Cardiac fibroblast (primary cell): ENCODE measurements around the gene PGBD1.
A peak's percentile ranks its signal among the peaks of the same experiment; 100 is the strongest.

Source experiments
- DNase-seq, 2 donors: peaks; one replicate each; pipeline versions ENCODE4 v3.0.0 to v3.0.0-alpha.2; 2010; ENCODE audit warnings: low read depth in 2 of 2
- H3K4me3 ChIP-seq, 2 donors: replicated peaks in 1 of 2; 1 replicate in 1 of 2; 2 replicates in 1 of 2; pipeline ENCODE4 v1.5.1; 2011; ENCODE audit warnings: low read depth in 2 of 2, low read length in 2 of 2, mild to moderate bottlenecking in 2 of 2, moderate library complexity in 1 of 2
- CTCF ChIP-seq: IDR thresholded peaks from one replicate; pipeline ENCODE4 v1.5.1; 2011; ENCODE audit warnings: low read depth, mild to moderate bottlenecking, low read length, inconsistent platforms

Gene PGBD1

GRCh38 chr6:28257042-28257441, 24.3 kb upstream of the PGBD1 start:
- no peak for DNase-seq
- no peak overlapping the region for H3K4me3 ChIP-seq
- no peak for TF ChIP-seq CTCF

- peak; percentile 85 to 86 for DNase-seq
- no peak for TF ChIP-seq CTCF
- H3K4me3 ChIP-seq, result peak within 1 kb of the TSS; percentile 33 to 50
Measured at GRCh38 chr6:28258877-28259777, 22.2 kb upstream of the PGBD1 start, which contains the start of gene NKAPL. NKAPL (plus strand) TSS chr6:28259297; CDS start chr6:28259372, 75 bp downstream.

GRCh38 chr6:28263922-28264321, 17.4 kb upstream of the PGBD1 start:
- no peak overlapping the region for H3K4me3 ChIP-seq
- no peak for DNase-seq
- no peak for TF ChIP-seq CTCF

DNA sequence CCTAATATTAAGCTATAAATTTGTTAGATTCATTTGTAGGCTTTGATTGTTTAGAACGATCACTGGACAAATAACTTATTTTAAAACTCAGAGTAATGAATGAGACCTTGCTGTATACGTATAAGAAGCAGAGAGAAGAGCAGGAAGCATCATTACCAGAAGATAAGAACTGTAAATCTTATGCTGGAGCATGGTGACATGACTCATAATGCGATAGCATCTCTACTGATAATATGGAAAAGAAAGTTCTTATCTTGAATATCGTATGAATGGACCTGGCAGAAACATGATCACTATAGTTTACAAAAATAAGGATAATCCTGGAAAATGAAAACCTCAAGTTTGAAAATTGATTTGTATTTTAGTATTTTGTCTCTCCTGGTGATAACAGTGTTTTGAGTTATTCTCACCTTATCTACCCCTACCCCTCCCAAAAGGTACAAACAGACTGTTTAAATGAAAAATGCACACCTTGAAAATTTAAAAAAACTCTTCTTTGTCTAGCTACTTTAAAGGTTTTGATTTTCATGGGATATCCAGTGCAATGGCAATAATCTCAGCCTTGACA, 16.5 kb upstream of the PGBD1 start:
- no peak for TF ChIP-seq CTCF
- no peak for DNase-seq
- no peak overlapping the region for H3K4me3 ChIP-seq

GRCh38 chr6:28266563-28266961, 14.8 kb upstream of the PGBD1 start:
- TF ChIP-seq CTCF, result no peak
- DNase-seq, result no peak
- H3K4me3 ChIP-seq, result peak overlapping the region; percentile 52 to 72

DNA sequence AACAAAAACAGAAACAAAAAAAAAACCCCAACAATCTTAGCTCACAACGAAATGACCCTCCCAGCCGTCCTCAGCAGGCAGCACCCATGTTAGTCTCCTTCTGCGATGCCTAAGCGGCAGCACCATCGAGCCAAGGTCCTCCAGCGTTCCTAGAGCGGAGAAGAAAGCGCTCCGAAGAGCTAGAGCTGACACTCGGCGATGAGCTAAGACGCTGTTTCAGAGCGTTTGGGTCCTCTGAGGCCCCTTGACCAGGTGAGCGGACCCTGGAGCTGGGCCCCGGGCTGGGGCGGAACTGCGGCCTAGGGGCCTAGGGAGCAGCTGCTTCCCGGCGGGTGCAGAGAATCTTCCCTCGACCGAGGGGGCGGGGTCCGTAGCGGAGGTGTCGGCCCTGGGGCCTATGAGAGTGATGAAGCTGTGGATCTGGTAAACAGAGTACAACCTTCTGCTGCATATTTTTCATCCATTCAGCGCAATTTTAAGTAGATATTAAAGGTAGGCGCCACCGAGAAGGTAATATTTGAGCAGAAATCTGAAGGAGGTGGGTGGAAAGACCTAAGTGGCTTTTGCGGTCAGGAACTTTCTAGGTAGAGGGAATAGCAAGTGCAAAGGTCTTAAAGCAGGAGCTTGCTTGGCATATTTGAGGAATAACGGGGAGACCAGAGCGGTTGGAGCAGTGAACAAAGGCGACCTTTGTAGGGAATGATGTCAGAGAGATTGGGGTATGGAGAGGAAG, 14.2 kb upstream of the PGBD1 start, which contains the start of gene ZSCAN26:
TSS of gene ZSCAN26 (plus strand) at position 182 of the 733 bp plus-strand sequence. CDS start 4,777 bp downstream, outside the sequence.
- DNase-seq, result peak; percentile 91 to 93
- TF ChIP-seq CTCF, result no peak
- H3K4me3 ChIP-seq, result peak within 1 kb of the TSS; percentile 52 to 72
